HepG2 (cell line): Measurements from ENCODE around the gene ARHGAP4. TPM values are rescaled to one million over a fixed set of nuclear protein-coding genes. Genes with fewer than 3 reads are reported as not detected.

Source experiments
- AGO2 ChIP-seq: fragments of 200-400 bp; formaldehyde crosslinking; optimal IDR thresholded peaks from 2 replicates; pipeline ENCODE3; 2017; ENCODE audit warnings: mild to moderate bottlenecking, low read depth, low read length, moderate library complexity
- SIN3A ChIP-seq: IDR thresholded peaks from 2 replicates; pipeline ENCODE4 v1.6.1; 2011; ENCODE audit warnings: low read depth, mild to moderate bottlenecking, control low read depth, low read length, borderline replicate concordance
- TBX3 ChIP-seq: fragments of 450-650 bp; IDR thresholded peaks from 2 replicates; pipeline ENCODE4 v1.6.1; 2017; ENCODE audit warnings: antibody characterized with exemption, mild to moderate bottlenecking, inconsistent platforms, borderline replicate concordance
- ZC3H13 ChIP-seq: sonication (generic); formaldehyde crosslinking; IDR thresholded peaks from 2 replicates; pipeline ENCODE4 v1.8.1; 2023; ENCODE audit warnings: mild to moderate bottlenecking, missing genetic modification reagents, moderate library complexity
- ZFX ChIP-seq: sonication (generic); formaldehyde crosslinking; IDR thresholded peaks from 2 replicates; pipeline ENCODE4 v1.4.0; 2020; ENCODE audit warnings: mild to moderate bottlenecking, low read depth, missing genetic modification reagents, moderate library complexity
- ZKSCAN5 ChIP-seq: sonication (generic); formaldehyde crosslinking; IDR thresholded peaks from 2 replicates; pipeline ENCODE4 v1.5.1; 2020; ENCODE audit warnings: mild to moderate bottlenecking, missing genetic modification reagents
- polyA plus RNA-seq, 8 experiments: library from polyadenylated mRNA; depleted of rRNA in 3 of 8; stranded (reverse) in 7 of 8; unstranded in 1 of 8; fragments of >200 nt; fragmentation: Illumina TruSeq in 4 of 8; extraction: Trizol in 4 of 8; gene quantifications; 2 replicates each; pipeline versions ENCODE4 v1.2.1 to v1.2.3, GENCODE V29; 2011 to 2016; ENCODE audit warnings: low read depth in 4 of 8, missing spikeins in 1 of 8, mixed read lengths in 1 of 8; ENCODE audit not compliant: insufficient read depth in 1 of 8
- total RNA-seq, 5 experiments: library from RNA; depleted of rRNA; stranded (reverse); fragments of >200 nt; fragmentation: Illumina TruSeq; extraction: Trizol; gene quantifications; 2 replicates each; pipeline ENCODE4 v1.2.3, GENCODE V29; 2016; ENCODE audit warnings: low read depth in 1 of 5
- TF ChIP-seq, protein P1 (sequence below): sonication (generic); formaldehyde crosslinking; IDR thresholded peaks from 2 replicates; pipeline ENCODE4 v1.5.1; 2020; ENCODE audit warnings: mild to moderate bottlenecking, missing genetic modification reagents, borderline replicate concordance
- TF ChIP-seq, protein P2 (sequence below): IDR thresholded peaks from 2 replicates; pipeline ENCODE4 v1.6.1; 2016; ENCODE audit warnings: low read depth, control low read depth
- TF ChIP-seq, protein P3 (sequence below): sonication (generic); formaldehyde crosslinking; IDR thresholded peaks from 2 replicates; pipeline ENCODE4 v1.4.0; 2020; ENCODE audit warnings: missing genetic modification reagents

Gene ARHGAP4
- total and polyA plus RNA-seq, 2 of the 13 experiments (the other 11 are each of a cell fraction or from before 2014, with no cell fraction given) = 0.57 to 0.64 TPM

DNA sequence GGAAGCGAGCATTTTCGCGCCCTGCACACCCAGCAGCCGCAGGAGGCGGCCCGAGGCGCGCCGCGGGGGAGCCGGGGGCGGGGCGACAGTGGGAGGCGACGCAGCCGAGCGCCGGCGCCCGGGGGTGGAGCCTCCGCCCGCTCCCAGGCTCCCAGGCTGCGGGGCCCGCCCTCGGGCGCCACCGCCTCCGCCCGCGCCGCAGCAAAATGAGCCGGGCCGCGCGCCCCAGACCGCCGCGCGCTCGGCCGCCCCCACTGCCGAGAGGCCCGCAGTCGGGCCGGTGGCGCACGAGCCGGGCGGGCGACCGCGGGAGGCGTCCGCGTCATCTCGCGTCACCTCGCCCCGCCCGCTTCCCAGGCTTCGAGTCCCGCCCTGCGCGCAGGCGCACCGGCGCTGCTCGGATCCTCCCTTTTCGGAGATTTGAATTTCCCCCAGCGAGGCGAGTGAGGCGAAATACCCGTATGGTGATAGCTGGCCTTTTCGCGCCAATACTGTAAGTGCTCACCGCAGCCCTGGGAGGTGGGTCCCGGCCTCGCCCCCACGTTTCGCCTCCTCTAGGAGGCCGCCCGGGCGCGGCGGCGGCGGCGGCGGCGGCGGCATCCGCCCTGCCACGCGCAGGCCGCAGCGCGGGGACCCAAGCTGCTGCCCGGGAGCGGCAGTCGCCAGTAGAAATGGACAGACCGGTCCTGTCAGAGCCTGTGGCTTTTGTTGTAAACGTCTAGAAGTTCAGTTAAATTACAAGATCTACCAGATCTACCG, 46.5 kb upstream of the ARHGAP4 start, which contains the start of gene TMEM187 (continued):
- TF ChIP-seq TBX3 (no peak), ZC3H13 (CRISPR knock-in tag) (0 out of 2 replicates have a peak, but pooled peaks have one; percentile 24), AGO2 (peak; percentile 7), ZFX (0 out of 2 replicates have a peak, but pooled peaks have one; percentile 0), ZKSCAN5 (no peak), SIN3A (peak; percentile 20; the same call in 1 of the 2 replicates)
- TF ChIP-seq, protein P1, sequence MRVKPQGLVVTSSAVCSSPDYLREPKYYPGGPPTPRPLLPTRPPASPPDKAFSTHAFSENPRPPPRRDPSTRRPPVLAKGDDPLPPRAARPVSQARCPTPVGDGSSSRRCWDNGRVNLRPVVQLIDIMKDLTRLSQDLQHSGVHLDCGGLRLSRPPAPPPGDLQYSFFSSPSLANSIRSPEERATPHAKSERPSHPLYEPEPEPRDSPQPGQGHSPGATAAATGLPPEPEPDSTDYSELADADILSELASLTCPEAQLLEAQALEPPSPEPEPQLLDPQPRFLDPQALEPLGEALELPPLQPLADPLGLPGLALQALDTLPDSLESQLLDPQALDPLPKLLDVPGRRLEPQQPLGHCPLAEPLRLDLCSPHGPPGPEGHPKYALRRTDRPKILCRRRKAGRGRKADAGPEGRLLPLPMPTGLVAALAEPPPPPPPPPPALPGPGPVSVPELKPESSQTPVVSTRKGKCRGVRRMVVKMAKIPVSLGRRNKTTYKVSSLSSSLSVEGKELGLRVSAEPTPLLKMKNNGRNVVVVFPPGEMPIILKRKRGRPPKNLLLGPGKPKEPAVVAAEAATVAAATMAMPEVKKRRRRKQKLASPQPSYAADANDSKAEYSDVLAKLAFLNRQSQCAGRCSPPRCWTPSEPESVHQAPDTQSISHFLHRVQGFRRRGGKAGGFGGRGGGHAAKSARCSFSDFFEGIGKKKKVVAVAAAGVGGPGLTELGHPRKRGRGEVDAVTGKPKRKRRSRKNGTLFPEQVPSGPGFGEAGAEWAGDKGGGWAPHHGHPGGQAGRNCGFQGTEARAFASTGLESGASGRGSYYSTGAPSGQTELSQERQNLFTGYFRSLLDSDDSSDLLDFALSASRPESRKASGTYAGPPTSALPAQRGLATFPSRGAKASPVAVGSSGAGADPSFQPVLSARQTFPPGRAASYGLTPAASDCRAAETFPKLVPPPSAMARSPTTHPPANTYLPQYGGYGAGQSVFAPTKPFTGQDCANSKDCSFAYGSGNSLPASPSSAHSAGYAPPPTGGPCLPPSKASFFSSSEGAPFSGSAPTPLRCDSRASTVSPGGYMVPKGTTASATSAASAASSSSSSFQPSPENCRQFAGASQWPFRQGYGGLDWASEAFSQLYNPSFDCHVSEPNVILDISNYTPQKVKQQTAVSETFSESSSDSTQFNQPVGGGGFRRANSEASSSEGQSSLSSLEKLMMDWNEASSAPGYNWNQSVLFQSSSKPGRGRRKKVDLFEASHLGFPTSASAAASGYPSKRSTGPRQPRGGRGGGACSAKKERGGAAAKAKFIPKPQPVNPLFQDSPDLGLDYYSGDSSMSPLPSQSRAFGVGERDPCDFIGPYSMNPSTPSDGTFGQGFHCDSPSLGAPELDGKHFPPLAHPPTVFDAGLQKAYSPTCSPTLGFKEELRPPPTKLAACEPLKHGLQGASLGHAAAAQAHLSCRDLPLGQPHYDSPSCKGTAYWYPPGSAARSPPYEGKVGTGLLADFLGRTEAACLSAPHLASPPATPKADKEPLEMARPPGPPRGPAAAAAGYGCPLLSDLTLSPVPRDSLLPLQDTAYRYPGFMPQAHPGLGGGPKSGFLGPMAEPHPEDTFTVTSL = no peak
- TF ChIP-seq, protein P2, sequence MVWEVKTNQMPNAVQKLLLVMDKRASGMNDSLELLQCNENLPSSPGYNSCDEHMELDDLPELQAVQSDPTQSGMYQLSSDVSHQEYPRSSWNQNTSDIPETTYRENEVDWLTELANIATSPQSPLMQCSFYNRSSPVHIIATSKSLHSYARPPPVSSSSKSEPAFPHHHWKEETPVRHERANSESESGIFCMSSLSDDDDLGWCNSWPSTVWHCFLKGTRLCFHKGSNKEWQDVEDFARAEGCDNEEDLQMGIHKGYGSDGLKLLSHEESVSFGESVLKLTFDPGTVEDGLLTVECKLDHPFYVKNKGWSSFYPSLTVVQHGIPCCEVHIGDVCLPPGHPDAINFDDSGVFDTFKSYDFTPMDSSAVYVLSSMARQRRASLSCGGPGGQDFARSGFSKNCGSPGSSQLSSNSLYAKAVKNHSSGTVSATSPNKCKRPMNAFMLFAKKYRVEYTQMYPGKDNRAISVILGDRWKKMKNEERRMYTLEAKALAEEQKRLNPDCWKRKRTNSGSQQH (CRISPR knock-in tag) = no peak
- TF ChIP-seq, protein P3, sequence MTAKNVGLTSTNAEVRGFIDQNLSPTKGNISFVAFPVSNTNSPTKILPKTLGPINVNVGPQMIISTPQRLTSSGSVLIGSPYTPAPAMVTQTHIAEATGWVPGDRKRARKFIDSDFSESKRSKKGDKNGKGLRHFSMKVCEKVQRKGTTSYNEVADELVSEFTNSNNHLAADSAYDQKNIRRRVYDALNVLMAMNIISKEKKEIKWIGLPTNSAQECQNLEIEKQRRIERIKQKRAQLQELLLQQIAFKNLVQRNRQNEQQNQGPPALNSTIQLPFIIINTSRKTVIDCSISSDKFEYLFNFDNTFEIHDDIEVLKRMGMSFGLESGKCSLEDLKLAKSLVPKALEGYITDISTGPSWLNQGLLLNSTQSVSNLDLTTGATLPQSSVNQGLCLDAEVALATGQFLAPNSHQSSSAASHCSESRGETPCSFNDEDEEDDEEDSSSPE (CRISPR knock-in tag) = peak; percentile 76
